CD4-positive, alpha-beta T cell treated with Interleukin-15 for 1 hour (primary cell): ENCODE data around the gene FAM53B.

Experiments
- DNase-seq: peaks from one replicate; pipeline ENCODE4 v3.0.0-alpha.2; 2020

The FAM53B gene

GRCh38 chr10:124658591-124659242 is 85.5 kb downstream of the FAM53B start:
- no peak for DNase-seq

- DNase-seq, result peak; percentile 65
Measured at GRCh38 chr10:124657806-124658205, 86.4 kb downstream of the FAM53B start.

- DNase-seq, result no peak
Measured at GRCh38 chr10:124656541-124656940, 87.6 kb downstream of the FAM53B start.

DNA sequence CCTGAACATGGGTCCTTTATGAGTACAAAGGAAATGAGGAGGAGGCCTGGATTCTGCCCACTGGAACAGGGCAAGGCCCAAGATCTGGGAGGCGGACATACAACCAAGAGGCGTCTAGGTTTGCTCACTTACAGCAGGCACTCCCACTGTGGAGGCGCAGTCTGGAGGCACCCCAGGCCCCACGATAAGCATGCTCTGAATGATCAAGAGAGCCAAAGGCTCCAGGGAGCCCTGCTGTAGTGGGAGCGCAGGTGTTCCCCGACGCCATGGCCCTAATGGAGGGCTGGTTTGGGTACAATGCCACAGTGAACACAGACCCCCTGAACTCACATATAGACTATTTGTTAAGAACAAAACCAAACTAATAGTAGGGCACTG is 88.1 kb downstream of the FAM53B start:
- DNase-seq, result no peak

DNA sequence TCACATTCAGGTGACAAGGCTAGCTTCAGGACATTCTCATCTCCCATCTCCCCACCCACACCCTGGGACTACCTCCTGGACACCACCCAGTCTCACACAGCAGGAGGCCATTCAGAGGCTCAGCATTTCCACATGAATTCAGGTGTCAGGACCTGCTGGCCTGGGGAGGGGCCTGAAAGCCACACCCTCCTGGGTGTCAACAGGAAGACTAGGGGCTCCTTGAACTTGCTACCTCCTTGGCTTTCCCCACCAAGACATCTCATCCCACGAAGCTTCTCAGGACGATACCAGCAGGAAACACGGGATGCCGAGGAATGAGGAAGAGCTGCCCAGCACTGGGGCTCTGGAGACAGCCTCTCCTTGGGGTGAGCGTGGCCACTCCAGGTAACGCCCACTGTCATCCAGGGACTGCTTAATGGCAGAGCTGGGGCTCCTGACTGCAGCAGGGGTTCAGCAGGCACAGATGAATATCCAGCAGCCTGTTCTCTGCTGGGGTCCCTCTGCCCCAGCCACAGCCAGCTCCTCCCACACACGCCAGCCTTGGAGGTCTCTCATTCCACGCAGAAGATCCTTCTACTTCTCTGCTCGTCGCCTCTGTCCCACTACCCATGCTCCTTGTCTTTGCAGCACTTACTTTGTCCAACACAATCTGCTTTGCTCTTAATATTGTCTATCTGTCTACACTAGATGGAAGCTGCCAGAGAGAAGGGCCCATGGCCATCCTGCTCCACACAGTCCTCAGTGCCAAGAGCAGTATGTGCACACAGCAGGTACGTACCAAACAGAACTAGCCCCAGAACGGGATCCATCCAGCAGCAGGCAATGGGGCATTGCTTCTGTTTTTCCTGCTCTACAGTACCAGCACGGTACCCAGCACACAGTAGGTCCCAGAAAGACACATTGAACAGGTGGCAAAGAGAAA is 88.7 kb downstream of the FAM53B start:
- no peak for DNase-seq

DNA sequence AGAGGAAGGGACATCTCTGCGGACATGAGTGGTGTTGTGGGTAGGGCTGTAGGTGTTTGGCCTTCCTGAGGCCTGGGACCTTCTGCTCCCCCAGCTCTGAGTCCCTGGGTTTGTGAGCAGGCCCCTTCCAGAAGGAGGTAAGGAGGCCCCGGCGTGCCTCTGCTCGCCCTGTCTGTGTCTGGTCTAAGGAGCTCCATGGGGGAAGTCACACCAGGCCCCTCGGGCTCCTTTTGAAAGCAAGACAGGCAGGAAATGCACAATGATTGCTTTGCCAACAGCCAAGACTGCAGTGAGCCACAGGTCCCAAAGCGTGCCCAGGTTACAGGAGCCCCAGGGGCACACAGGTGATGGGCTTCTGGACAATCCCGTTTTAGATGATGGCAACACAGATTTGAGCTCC is 89.5 kb downstream of the FAM53B start:
- DNase-seq, result no peak

- no peak for DNase-seq
Measured at GRCh38 chr10:124653811-124654651, 90.1 kb downstream of the FAM53B start.

DNA sequence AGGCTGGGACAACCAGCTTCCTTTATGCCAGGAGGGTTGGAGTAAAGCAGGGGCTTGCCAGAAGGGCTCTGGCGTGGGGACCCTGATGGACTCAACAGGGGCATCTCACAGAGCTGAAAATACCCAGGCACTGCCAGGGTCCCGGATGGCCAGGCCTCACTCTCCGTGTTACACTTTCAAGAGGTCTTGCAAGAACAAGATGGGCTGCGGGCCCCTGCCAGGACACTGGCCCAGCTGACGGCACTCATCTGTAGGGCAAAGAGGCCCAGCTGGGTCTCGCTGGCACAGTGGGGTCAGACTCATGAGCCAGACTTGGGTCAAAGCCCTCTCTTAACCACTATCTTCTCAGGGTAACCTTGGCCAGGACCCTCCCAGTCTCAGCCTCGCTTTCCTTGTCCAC is 90.9 kb downstream of the FAM53B start:
- DNase-seq, result no peak

DNA sequence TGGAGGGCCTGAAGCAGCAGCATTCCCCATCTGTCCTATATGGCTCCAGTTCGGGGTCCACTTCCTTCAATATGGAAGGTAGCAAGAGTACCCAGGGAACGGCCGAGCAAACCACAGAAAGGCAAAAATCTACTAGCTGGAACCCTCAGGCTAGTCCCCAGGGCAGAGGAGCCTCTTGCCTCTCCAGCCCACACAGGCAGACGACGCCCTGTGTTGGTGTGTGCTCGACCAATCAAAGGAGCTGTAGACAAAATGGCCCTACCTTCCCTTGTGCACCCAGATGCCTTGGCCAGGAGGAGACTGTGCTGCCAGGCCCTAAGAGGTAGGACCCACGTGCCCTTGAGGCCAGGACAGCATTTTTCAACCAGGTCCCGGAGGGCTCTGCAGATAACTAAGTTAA is 91.5 kb downstream of the FAM53B start:
- no peak for DNase-seq

DNA sequence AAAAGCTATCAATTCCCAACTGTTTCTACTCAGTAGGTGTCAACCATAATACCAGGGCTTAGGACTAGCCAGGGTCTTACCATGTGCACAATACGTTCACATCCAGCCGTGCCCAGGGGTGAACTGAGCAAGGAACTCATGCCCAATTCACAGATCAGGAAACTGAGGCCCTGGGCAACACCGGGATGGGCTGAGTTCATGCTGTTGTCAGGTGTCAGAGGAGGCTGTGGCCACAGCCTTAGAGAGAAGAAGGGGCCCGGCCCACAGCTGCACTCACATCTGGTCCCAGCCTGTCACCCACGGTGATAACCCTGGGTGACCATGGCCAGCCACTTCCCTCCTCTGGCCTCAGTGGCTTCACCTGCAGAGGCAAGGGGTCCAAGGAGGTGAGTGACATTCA is 92.0 kb downstream of the FAM53B start:
- DNase-seq, result no peak

- no peak for DNase-seq
Measured at GRCh38 chr10:124651402-124651891, 92.7 kb downstream of the FAM53B start.

- peak; percentile 74 for DNase-seq
Measured at GRCh38 chr10:124650820-124651401, 93.3 kb downstream of the FAM53B start.

GRCh38 chr10:124650263-124650662 is 93.9 kb downstream of the FAM53B start:
- DNase-seq, result peak; percentile 62

DNA sequence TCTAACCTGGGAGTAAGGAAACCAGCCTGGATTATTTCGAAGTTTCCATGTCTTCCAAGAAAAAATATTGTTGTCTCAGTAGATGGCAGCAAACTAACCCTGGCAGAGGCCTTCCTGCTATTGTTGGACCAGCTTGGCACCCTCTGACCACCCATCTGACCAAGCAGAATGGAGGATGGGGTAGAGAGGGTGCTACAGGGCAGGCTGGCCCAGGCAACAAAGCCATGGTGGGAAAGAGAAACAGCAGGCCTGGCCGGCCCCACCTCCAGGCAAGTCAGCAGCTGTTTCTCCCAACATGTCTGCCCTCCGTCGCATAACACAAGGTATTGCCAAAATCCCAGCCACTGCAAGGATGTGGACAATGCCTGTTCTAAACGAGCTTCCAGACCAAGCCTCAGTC is 95.0 kb downstream of the FAM53B start:
- DNase-seq, result no peak

GRCh38 chr10:124648738-124649137 is 95.4 kb downstream of the FAM53B start:
- peak; percentile 63 for DNase-seq

DNA sequence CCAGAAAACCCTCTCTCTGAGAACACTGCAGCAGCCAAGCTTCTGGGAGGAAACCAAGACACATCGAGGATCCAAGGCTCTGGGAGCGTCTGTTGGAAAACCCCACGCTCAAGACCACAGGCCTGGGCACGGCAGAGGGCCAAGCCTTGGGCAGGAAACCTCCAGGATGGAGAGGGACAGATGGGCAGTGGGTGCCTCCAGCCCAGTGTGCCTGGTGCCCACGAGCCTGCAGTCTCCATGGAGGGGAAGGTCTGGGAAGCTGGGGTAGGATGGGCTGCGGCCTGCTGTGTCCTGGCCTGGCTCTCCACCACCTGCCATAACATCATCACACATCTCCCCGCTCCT is 96.1 kb downstream of the FAM53B start:
- DNase-seq, result no peak

DNA sequence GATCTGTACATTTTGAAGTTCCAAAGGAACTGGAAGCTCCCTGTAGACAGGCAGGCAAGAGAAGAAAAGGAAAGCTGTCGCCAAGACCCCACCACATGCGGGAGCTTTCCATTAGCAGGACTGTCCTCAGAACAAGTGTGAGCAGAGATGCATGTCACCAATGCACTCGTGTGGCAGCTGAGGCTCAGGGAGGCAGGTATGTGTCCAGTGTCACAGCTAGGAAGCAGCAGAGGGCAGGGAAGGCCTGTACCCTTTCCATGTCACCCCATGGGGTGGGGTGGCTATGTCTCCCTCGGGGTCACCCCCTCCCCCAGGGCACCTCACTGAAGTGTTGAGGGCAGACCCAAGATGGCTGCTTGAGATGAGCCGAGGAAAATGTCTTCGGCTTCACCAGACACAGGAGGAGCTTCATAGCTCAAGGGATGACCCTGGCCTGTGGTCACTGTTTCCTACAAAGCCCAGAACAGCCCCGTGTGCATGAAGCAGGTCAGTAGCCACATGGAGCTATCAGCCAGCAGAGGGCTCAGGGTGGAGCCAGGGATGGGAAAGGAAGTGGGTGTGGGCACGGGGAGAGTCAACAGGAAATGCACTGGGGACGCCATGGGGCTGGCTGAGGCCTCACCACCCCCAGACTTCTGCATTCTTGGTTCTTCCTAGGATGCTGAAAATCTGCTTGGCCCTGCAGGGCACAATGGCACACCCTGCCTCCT is 96.6 kb downstream of the FAM53B start:
- peak; percentile 83 for DNase-seq

DNA sequence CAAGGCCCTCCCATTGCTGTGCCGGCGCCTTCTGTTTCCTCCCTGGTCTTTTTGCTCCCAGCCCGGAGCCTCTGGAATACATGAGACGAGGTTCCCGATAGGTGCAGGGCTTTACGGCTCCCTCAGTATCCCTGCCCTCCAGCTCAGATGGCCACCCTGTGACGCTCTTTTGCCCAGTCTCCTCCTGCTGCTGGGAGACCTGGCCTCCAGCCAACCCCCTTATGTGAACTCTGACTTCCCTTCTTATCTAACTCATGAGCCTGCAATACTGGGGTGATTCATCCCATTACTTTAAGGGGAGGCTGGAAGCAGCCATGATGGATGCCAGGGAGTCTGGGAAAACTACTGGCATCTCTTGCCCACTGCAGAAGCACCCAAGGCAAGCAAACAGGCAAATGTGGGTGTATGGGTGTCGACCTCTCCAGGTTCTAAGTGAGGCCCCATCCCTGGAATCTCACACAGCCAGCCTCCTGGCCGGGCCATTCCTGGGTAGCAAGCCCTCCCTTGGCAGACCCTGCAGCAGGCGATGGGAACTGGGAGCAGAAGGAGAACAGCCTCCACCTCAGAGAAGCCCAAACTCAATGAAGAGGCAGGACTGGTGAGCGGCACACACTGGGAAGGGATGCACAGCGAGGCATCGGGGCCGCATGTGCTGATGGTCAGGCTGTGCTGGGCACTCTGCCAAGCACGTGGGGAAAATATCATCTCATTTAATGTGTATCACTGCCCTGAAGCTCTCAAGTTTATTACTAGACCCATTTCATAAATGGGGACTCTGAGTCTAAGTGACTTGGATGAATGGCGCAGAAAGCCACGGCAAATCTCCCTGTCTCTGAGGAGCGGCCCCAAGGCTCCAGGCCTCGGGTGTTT is 97.5 kb downstream of the FAM53B start:
- peak; percentile 52 for DNase-seq

GRCh38 chr10:124645467-124646095 is 98.6 kb downstream of the FAM53B start:
- no peak for DNase-seq

- no peak for DNase-seq
Measured at GRCh38 chr10:124644771-124645415, 99.3 kb downstream of the FAM53B start.
